Astrocyte (in vitro differentiated cells and primary cell): Measurements from ENCODE around the gene CCL25. TPM values are rescaled to one million over a fixed set of nuclear protein-coding genes. Genes with fewer than 3 reads are reported as not detected.

Experiments
- DNase-seq: peaks from one replicate; pipeline ENCODE4 v3.0.0-alpha.2; 2010; ENCODE audit warnings: low read depth
- FAIRE-seq: peaks from 2 replicates; lab custom pipeline; 2011; peaks lifted over from hg19 to GRCh38; lab: Jason Lieb, UNC
- H2AFZ ChIP-seq: 2 replicates; pipeline ENCODE4 v1.6.0; 2012; ENCODE audit warnings: low read depth, low read length, inconsistent platforms
- H3K27ac ChIP-seq: 2 replicates; pipeline ENCODE4 v1.5.1; 2011; ENCODE audit warnings: low read depth, low read length, inconsistent platforms
- H3K27me3 ChIP-seq: 2 replicates; pipeline ENCODE4 v1.6.0; 2011; ENCODE audit warnings: low read length, inconsistent platforms; ENCODE audit not compliant: insufficient read depth
- H3K36me3 ChIP-seq: 2 replicates; pipeline ENCODE4 v1.5.1; 2011; ENCODE audit warnings: low read length, inconsistent platforms; ENCODE audit not compliant: insufficient read depth
- H3K4me1 ChIP-seq: 2 replicates; pipeline ENCODE4 v1.5.1; 2011; ENCODE audit warnings: low read length, inconsistent platforms; ENCODE audit not compliant: insufficient read depth
- H3K4me2 ChIP-seq: 2 replicates; pipeline ENCODE4 v1.6.0; 2012; ENCODE audit warnings: low read length, inconsistent platforms
- H3K4me3 ChIP-seq: 2 replicates; pipeline ENCODE4 v1.5.1; 2011; ENCODE audit warnings: low read depth, mild to moderate bottlenecking, low read length, inconsistent platforms; ENCODE audit not compliant: insufficient read depth
- H3K79me2 ChIP-seq: 2 replicates; pipeline ENCODE4 v1.6.0; 2012; ENCODE audit warnings: mild to moderate bottlenecking, low read length, inconsistent platforms; ENCODE audit not compliant: insufficient read depth
- H3K9ac ChIP-seq: 2 replicates; pipeline ENCODE4 v1.6.0; 2012; ENCODE audit warnings: mild to moderate bottlenecking, low read length, inconsistent platforms
- H3K9me3 ChIP-seq: 2 replicates; pipeline ENCODE4 v1.5.1; 2012; ENCODE audit warnings: low read depth, mild to moderate bottlenecking, low read length, inconsistent platforms; ENCODE audit not compliant: insufficient read depth
- H4K20me1 ChIP-seq: 2 replicates; pipeline ENCODE4 v1.6.0; 2012; ENCODE audit warnings: low read length, inconsistent platforms; ENCODE audit not compliant: insufficient read depth
- H3K27ac Mint-ChIP-seq: one replicate; pipeline ENCODE4 v1.8.0; 2021; ENCODE audit warnings: mild to moderate bottlenecking, mixed read lengths; ENCODE audit not compliant: unreplicated experiment
- H3K27me3 Mint-ChIP-seq: one replicate; pipeline ENCODE4 v1.8.0; 2021; ENCODE audit warnings: low read depth, mixed read lengths; ENCODE audit not compliant: unreplicated experiment
- H3K36me3 Mint-ChIP-seq: one replicate; pipeline ENCODE4 v1.8.0; 2021; ENCODE audit warnings: low read depth, mixed read lengths; ENCODE audit not compliant: unreplicated experiment
- H3K4me1 Mint-ChIP-seq: one replicate; pipeline ENCODE4 v1.8.0; 2021; ENCODE audit warnings: low read depth, mixed read lengths; ENCODE audit not compliant: unreplicated experiment
- H3K4me3 Mint-ChIP-seq: one replicate; pipeline ENCODE4 v1.8.0; 2021; ENCODE audit warnings: mild to moderate bottlenecking, moderate library complexity, mixed read lengths; ENCODE audit not compliant: unreplicated experiment
- H3K9me3 Mint-ChIP-seq: one replicate; pipeline ENCODE4 v1.8.0; 2021; ENCODE audit warnings: mild to moderate bottlenecking, mixed read lengths; ENCODE audit not compliant: unreplicated experiment
- CTCF ChIP-seq: IDR thresholded peaks from 2 replicates; pipeline ENCODE4 v1.5.1; 2011; ENCODE audit warnings: low read depth, mild to moderate bottlenecking, inconsistent platforms, low read length, moderate library complexity; ENCODE audit not compliant: insufficient read depth
- EZH2 ChIP-seq: IDR thresholded peaks from 2 replicates; pipeline ENCODE4 v1.6.1; 2012; ENCODE audit warnings: mild to moderate bottlenecking, low read length, inconsistent platforms; ENCODE audit not compliant: insufficient read depth
- total RNA-seq: library from RNA; stranded (reverse); gene quantifications from 2 replicates; pipeline ENCODE4 v1.2.1, GENCODE V29; 2021

The CCL25 gene
- total RNA-seq, 1 donor from 2014 or later, result not detected

DNA sequence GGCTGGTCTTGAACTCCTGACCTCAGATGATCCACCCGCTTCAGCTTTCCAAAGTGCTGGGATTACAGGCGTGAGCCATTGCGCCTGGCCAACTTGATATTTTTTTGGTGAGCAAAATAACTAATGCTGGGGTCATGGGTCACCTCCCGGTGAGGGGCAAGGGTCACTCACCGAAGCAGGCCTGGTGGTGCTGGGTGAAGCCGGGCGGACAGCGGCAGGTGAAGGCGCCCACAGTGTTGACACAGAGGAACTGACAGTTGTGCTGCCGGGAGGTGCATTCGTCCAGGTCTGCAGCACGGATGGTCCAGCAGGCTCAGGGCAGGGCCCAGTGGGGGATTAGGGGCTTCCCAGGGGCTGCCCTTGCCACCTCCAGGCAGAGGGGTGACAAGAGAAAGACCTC lies 28.3 kb downstream of the CCL25 start:
- H3K4me1 Mint-ChIP-seq, result no peaks in the 10 kb centered on the region
- Histone ChIP-seq H2AFZ (no peak overlapping the region), H3K36me3 (no peaks in the 10 kb centered on the region), H3K4me3 (no peak overlapping the region), H3K79me2 (no peaks in the 10 kb centered on the region), H3K4me2 (no peak overlapping the region), H4K20me1 (no peaks in the 10 kb centered on the region), H3K27me3 (no peaks in the 10 kb centered on the region), H3K9me3 (no peaks in the 10 kb centered on the region), H3K4me1 (no peaks in the 10 kb centered on the region), H3K9ac (no peak overlapping the region), H3K27ac (no peak overlapping the region)
- no peak overlapping the region for H3K4me3 Mint-ChIP-seq
- peaks cover 19% of the 10 kb centered on the region for H3K27me3 Mint-ChIP-seq
- H3K9me3 Mint-ChIP-seq, result no peaks in the 10 kb centered on the region
- no peak for TF ChIP-seq EZH2
- no peak for TF ChIP-seq CTCF
- DNase-seq (no peak), FAIRE-seq (no peak)
- no peaks in the 10 kb centered on the region for H3K36me3 Mint-ChIP-seq
- H3K27ac Mint-ChIP-seq, result no peak overlapping the region

GRCh38 chr19:8081569-8082550 lies 29.3 kb downstream of the CCL25 start:
- H3K36me3 Mint-ChIP-seq, result no peaks in the 10 kb centered on the region
- H3K9me3 Mint-ChIP-seq, result no peaks in the 10 kb centered on the region
- FAIRE-seq, result no peak
- H2AFZ ChIP-seq, result no peak overlapping the region
- H3K4me2 ChIP-seq, result no peak overlapping the region
- no peak overlapping the region for H3K27ac Mint-ChIP-seq
- TF ChIP-seq EZH2 (no peak), CTCF (no peak)
- H3K27me3 ChIP-seq, result no peaks in the 10 kb centered on the region
- no peak overlapping the region for H3K4me3 ChIP-seq
- no peaks in the 10 kb centered on the region for H3K4me1 ChIP-seq
- no peaks in the 10 kb centered on the region for H3K36me3 ChIP-seq
- no peaks in the 10 kb centered on the region for H3K9me3 ChIP-seq
- no peaks in the 10 kb centered on the region for H3K79me2 ChIP-seq
- H3K4me3 Mint-ChIP-seq, result no peak overlapping the region
- H4K20me1 ChIP-seq, result no peaks in the 10 kb centered on the region
- peaks cover 19% of the 10 kb centered on the region for H3K27me3 Mint-ChIP-seq
- DNase-seq, result no peak
- no peaks in the 10 kb centered on the region for H3K4me1 Mint-ChIP-seq
- no peak overlapping the region for H3K9ac ChIP-seq
- no peak overlapping the region for H3K27ac ChIP-seq

DNA sequence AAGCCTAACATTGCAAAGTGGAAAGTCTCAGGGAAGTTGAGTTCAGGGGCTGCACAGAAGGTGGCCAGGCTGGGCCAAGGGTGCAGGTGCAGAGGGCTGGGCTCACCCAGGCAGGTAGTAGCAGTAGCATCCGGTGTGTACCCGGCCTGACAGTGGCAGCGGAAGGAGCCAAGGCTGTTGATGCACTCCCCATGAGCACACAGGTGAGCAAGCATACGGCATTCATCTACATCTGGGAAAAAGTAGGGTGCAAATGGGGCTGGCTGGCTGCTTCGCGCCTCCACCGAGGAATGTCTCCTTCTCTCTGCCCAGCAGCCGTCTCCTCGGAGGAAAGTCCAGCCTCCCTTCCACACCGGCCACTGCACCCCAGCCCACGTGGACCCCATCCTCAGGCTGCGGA lies 30.6 kb downstream of the CCL25 start:
- Histone ChIP-seq H3K27ac (no peak overlapping the region), H2AFZ (no peak overlapping the region), H3K79me2 (no peaks in the 10 kb centered on the region), H3K4me1 (no peaks in the 10 kb centered on the region), H3K27me3 (no peaks in the 10 kb centered on the region), H3K36me3 (no peaks in the 10 kb centered on the region), H3K9ac (no peak overlapping the region), H3K4me2 (no peak overlapping the region), H3K4me3 (no peak overlapping the region), H4K20me1 (no peaks in the 10 kb centered on the region), H3K9me3 (no peaks in the 10 kb centered on the region)
- H3K36me3 Mint-ChIP-seq, result no peaks in the 10 kb centered on the region
- no peaks in the 10 kb centered on the region for H3K4me1 Mint-ChIP-seq
- no peak overlapping the region for H3K27ac Mint-ChIP-seq
- TF ChIP-seq EZH2 (no peak), CTCF (no peak)
- FAIRE-seq, result no peak
- no peak overlapping the region for H3K4me3 Mint-ChIP-seq
- H3K9me3 Mint-ChIP-seq, result no peaks in the 10 kb centered on the region
- DNase-seq, result no peak
- peaks cover 19% of the 10 kb centered on the region for H3K27me3 Mint-ChIP-seq
